Loucy (cell line): ENCODE measurements around the gene ADAMTS2.

Source experiments
- H2AFZ ChIP-seq: fragments of 200-600 bp; sonication (generic); 2 replicates; pipeline ENCODE4 v1.6.0; 2016; ENCODE audit warnings: antibody characterized with exemption, mild to moderate bottlenecking, low read length, moderate library complexity
- H3F3A ChIP-seq: fragments of 200-600 bp; 2 replicates; pipeline ENCODE4 v1.6.0; 2016; ENCODE audit warnings: antibody characterized with exemption, low read depth, mild to moderate bottlenecking
- H3K27me3 ChIP-seq: fragments of 200-600 bp; sonication (generic); 2 replicates; pipeline ENCODE4 v1.6.1; 2014; ENCODE audit warnings: low read length, mild to moderate bottlenecking; ENCODE audit not compliant: insufficient read depth, poor library complexity, severe bottlenecking
- H3K36me3 ChIP-seq: fragments of 200-600 bp; sonication (generic); 2 replicates; pipeline ENCODE4 v1.6.1; 2016; ENCODE audit warnings: low read length; ENCODE audit not compliant: insufficient read depth
- H3K4me1 ChIP-seq: fragments of 200-600 bp; sonication (generic); 2 replicates; pipeline ENCODE4 v1.5.1; 2014; ENCODE audit warnings: low read length, mild to moderate bottlenecking; ENCODE audit not compliant: insufficient read depth, poor library complexity, severe bottlenecking
- H3K4me2 ChIP-seq: fragments of 200-600 bp; sonication (generic); 2 replicates; pipeline ENCODE4 v1.6.0; 2014; ENCODE audit warnings: antibody characterized with exemption, low read length, low read depth, mild to moderate bottlenecking; ENCODE audit not compliant: poor library complexity, severe bottlenecking
- H3K4me3 ChIP-seq: fragments of 200-600 bp; sonication (generic); 2 replicates; pipeline ENCODE4 v1.5.1; 2014; ENCODE audit warnings: low read length, mild to moderate bottlenecking, mixed read lengths; ENCODE audit not compliant: poor library complexity, severe bottlenecking
- H3K79me2 ChIP-seq: fragments of 200-600 bp; sonication (generic); 2 replicates; pipeline ENCODE4 v1.6.1; 2014; ENCODE audit warnings: low read length; ENCODE audit not compliant: insufficient read depth
- H3K9ac ChIP-seq: fragments of 200-600 bp; sonication (generic); 2 replicates; pipeline ENCODE4 v1.6.0; 2014; ENCODE audit warnings: mild to moderate bottlenecking, low read depth, low read length, moderate library complexity; ENCODE audit not compliant: poor library complexity, severe bottlenecking
- H3K9me2 ChIP-seq: fragments of 200-600 bp; sonication (generic); replicated peaks from 2 replicates; pipeline ENCODE4 v1.6.1; 2016; ENCODE audit warnings: low read depth, low read length, mixed read lengths
- H3K9me3 ChIP-seq: fragments of 200-600 bp; sonication (generic); 2 replicates; pipeline ENCODE4 v1.6.1; 2014; ENCODE audit warnings: mild to moderate bottlenecking, antibody characterized with exemption, low read length, low read depth; ENCODE audit not compliant: insufficient read depth
- H4K20me1 ChIP-seq: fragments of 200-600 bp; sonication (generic); 2 replicates; pipeline ENCODE4 v1.6.0; 2014; ENCODE audit warnings: antibody characterized with exemption, low read length, mild to moderate bottlenecking; ENCODE audit not compliant: insufficient read depth, poor library complexity, severe bottlenecking
- EZH2phosphoT487 ChIP-seq: fragments of 200-600 bp; IDR thresholded peaks from 2 replicates; pipeline ENCODE4 v1.6.1; 2018; ENCODE audit warnings: antibody characterized with exemption, mild to moderate bottlenecking, moderate library complexity, borderline replicate concordance
- TF ChIP-seq, protein P1 (sequence below): fragments of 200-600 bp; sonication (generic); conservative IDR thresholded peaks from 2 replicates; pipeline ENCODE4 v1.5.1; 2014; ENCODE audit warnings: mild to moderate bottlenecking, antibody characterized with exemption, low read length

The ADAMTS2 gene

DNA sequence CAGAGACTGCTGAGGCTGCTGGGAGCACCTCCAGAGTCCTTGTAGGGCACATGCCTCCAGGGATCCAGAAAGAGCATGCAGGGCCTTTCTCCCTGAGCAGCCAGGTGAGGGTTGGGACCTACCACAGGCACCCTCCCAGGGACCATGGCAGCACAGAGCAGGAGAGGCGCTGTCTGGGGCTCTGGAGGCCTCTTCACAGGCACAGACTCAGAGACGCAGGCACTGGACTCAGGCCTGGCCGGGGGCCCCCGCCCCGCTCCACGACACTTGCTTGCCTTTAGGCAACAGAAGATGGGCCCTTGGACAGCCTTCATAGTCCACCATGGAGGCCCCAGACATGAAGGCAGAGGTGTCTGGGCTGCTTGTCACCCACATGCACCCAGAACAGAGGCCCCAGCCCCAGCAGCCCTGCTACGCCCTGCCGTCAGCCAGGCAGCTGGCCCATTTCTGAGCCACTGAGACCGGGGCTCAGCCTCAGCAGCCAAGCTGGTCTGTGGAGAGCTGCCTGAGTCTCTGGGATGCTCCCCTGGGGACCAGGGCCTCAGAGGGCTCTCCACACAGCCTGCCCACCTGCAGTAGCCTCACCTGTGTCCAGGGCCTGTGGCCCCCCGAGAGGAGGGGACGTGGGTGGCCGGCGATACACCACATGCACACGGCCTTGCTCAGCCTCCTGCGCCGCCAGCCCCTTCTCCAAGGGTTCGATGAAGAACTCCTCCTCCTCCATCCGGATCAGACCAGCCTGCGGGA, 72.8 kb downstream of the ADAMTS2 start:
- H3K9me2 ChIP-seq, result no peaks in the 10 kb centered on the region
- no peak for TF ChIP-seq EZH2phosphoT487
- TF ChIP-seq, protein P1, sequence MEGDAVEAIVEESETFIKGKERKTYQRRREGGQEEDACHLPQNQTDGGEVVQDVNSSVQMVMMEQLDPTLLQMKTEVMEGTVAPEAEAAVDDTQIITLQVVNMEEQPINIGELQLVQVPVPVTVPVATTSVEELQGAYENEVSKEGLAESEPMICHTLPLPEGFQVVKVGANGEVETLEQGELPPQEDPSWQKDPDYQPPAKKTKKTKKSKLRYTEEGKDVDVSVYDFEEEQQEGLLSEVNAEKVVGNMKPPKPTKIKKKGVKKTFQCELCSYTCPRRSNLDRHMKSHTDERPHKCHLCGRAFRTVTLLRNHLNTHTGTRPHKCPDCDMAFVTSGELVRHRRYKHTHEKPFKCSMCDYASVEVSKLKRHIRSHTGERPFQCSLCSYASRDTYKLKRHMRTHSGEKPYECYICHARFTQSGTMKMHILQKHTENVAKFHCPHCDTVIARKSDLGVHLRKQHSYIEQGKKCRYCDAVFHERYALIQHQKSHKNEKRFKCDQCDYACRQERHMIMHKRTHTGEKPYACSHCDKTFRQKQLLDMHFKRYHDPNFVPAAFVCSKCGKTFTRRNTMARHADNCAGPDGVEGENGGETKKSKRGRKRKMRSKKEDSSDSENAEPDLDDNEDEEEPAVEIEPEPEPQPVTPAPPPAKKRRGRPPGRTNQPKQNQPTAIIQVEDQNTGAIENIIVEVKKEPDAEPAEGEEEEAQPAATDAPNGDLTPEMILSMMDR, result no peak

DNA sequence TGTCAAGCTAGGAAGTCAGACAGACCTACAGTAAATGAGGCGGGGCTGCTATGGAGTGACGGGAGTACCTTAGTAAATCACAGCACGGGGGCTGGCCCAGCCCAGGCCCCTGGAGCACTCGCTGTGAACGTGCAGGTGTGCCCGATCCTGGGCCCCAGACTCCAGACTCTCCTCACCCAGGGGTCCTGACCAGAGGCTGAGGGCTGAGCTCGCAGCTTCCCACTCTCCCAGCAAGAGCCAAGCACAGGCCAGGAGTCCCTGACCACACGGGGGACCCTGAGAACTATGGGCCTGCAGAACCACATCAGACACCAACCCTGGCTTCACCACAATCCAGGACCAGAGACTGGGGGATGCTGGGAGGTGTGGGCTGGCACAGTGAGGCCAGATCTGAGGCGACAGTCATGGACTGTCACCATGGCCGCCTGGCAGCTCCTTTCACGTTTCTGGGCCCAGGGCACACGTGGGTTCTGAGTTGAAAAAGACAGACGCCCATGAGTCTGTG, 73.4 kb downstream of the ADAMTS2 start:
- Histone ChIP-seq H3K27me3 (no peaks in the 10 kb centered on the region), H3K4me3 (no peak overlapping the region), H4K20me1 (no peaks in the 10 kb centered on the region), H3K4me2 (no peak overlapping the region), H3K79me2 (no peaks in the 10 kb centered on the region), H3K9ac (no peak overlapping the region), H3K9me2 (no peaks in the 10 kb centered on the region), H3K36me3 (no peaks in the 10 kb centered on the region), H3K4me1 (no peaks in the 10 kb centered on the region), H3F3A (no peaks in the 10 kb centered on the region), H3K9me3 (no peaks in the 10 kb centered on the region), H2AFZ (no peak overlapping the region)
- no peak for TF ChIP-seq EZH2phosphoT487
- TF ChIP-seq, protein P1, result no peak

More for the DNA sequence above, 72.8 kb downstream of the ADAMTS2 start:
- Histone ChIP-seq H3K4me1 (no peaks in the 10 kb centered on the region), H2AFZ (no peak overlapping the region), H3K4me2 (no peak overlapping the region), H3K27me3 (no peaks in the 10 kb centered on the region), H3K9me3 (no peaks in the 10 kb centered on the region), H4K20me1 (no peaks in the 10 kb centered on the region), H3K36me3 (no peaks in the 10 kb centered on the region), H3F3A (no peaks in the 10 kb centered on the region), H3K9ac (no peak overlapping the region), H3K79me2 (no peaks in the 10 kb centered on the region), H3K4me3 (no peak overlapping the region)

- H3K4me1 ChIP-seq, result no peaks in the 10 kb centered on the region
- H4K20me1 ChIP-seq, result no peaks in the 10 kb centered on the region
- H3K36me3 ChIP-seq, result no peaks in the 10 kb centered on the region
- H3K9me2 ChIP-seq, result no peaks in the 10 kb centered on the region
- no peaks in the 10 kb centered on the region for H3K9me3 ChIP-seq
- H3F3A ChIP-seq, result no peaks in the 10 kb centered on the region
- no peak overlapping the region for H3K4me3 ChIP-seq
- H3K79me2 ChIP-seq, result no peaks in the 10 kb centered on the region
- TF ChIP-seq, protein P1, result no peak
- TF ChIP-seq EZH2phosphoT487, result no peak
- no peak overlapping the region for H3K4me2 ChIP-seq
- no peak overlapping the region for H2AFZ ChIP-seq
- no peak overlapping the region for H3K9ac ChIP-seq
- no peaks in the 10 kb centered on the region for H3K27me3 ChIP-seq
Measured at GRCh38 chr5:179271428-179271734, 73.9 kb downstream of the ADAMTS2 start.
